ENCODE data around the gene DAZL. TPM values are rescaled to one million over a fixed set of nuclear protein-coding genes. Genes with fewer than 3 reads are reported as not detected.

Gene DAZL
- total RNA-seq, 1 experiment from 2014 or later = not detected

DNA sequence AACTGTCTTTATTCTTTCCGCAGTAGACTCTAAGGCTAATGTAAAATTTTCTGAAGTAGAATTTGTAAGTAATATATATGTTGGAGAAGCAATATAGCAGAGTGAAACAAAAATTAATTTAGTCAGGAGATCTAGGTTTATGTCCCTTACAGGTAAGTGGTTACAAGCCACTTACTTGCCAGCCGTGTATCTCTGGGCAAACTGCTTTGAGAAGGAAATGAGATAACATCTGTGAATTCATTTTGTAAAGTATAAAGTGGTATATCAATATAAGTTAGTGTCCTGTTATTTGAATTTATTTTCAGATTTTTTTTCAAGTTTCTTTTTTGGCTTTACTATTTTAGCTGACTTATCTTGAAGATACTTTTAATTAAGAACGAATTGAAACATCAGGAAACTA lies 5.5 kb downstream of the DAZL start:
- no peaks in the 10 kb centered on the region for H3K36me3 ChIP-seq (ENCODE audit: low read depth)
- H4K20me1 ChIP-seq (ENCODE audit: insufficient read depth) = no peaks in the 10 kb centered on the region
- no TSS peak for BruUV-seq (replicated peaks)
- no peak overlapping the region for H3K4me2 ChIP-seq
- TF ChIP-seq, protein P1, sequence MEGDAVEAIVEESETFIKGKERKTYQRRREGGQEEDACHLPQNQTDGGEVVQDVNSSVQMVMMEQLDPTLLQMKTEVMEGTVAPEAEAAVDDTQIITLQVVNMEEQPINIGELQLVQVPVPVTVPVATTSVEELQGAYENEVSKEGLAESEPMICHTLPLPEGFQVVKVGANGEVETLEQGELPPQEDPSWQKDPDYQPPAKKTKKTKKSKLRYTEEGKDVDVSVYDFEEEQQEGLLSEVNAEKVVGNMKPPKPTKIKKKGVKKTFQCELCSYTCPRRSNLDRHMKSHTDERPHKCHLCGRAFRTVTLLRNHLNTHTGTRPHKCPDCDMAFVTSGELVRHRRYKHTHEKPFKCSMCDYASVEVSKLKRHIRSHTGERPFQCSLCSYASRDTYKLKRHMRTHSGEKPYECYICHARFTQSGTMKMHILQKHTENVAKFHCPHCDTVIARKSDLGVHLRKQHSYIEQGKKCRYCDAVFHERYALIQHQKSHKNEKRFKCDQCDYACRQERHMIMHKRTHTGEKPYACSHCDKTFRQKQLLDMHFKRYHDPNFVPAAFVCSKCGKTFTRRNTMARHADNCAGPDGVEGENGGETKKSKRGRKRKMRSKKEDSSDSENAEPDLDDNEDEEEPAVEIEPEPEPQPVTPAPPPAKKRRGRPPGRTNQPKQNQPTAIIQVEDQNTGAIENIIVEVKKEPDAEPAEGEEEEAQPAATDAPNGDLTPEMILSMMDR (conservative IDR thresholded peaks at IDR 0.05) = no peak
- no peak for TF ChIP-seq EZH2 (IDR thresholded peaks at IDR 0.05; ENCODE audit: low read depth)
- H3K27me3 ChIP-seq (ENCODE audit: insufficient read depth, low read depth) = no peaks in the 10 kb centered on the region
- H3K4me1 ChIP-seq (replicated peaks; ENCODE audit: insufficient read depth) = peaks cover 4% of the 10 kb centered on the region
- no peak overlapping the region for H3K4me3 ChIP-seq
- H3K9me2 ChIP-seq (ENCODE audit: insufficient read depth) = no peaks in the 10 kb centered on the region
- H3F3A ChIP-seq (ENCODE audit: insufficient read depth, low read depth) = no peaks in the 10 kb centered on the region
- H3K27ac ChIP-seq = no peak overlapping the region
- ChIA-PET CTCF (no interaction called here), POLR2A (ENCODE audit: unreplicated experiment) (interaction anchor here (0.6 kb wide), 1 partner anchor 317 kb away, joined by 4 read pairs; no protein-coding TSS in a partner anchor)
- no peak for DNase-seq
- intact Hi-C loops (cut with micrococcal nuclease; ENCODE audit: unreplicated experiment) = loop anchor here (10.0 kb wide), 1 partner anchor 795 kb away; no protein-coding TSS in a partner anchor
- no peak overlapping the region for H2AFZ ChIP-seq
- H3K79me2 ChIP-seq (ENCODE audit: low read depth) = no peaks in the 10 kb centered on the region
- no peaks in the 10 kb centered on the region for H3K9me3 ChIP-seq (ENCODE audit: insufficient read depth, low read depth)

DNA sequence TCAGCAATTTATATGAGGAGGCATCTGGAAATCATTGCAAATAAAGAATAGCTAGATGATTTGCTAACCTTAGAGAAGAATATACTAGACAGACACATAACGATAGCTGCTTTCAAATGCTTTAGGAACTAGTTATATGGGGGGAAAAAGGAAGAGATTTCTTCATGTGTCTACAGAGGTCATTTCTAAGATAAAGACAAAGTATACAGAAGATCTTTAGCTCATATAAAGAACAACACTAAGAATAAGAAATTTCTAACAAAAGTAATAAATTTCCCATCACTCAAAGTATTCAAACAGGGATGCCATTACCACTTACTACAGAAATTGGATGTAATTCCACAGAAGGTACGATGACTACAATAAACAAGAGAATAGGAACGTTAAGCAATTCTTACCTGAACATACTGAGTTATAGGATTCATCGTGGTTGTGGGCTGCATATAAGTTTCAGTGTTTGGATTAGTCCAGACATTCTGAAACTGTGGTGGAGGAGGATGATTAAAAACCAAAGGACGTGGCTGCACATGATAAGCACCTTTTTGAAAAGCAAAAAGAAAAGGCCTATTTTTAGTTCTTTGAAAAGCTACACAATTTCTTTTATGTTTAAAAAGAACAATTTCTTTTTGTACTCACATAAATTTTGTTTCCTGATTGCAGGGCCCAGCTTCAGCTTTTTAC lies 8.7 kb downstream of the DAZL start:
- POLR2A ChIA-PET (ENCODE audit: unreplicated experiment) = interaction anchor here (0.5 kb wide), 1 partner anchor 233 kb away, joined by 5 read pairs; no protein-coding TSS in a partner anchor

DNA sequence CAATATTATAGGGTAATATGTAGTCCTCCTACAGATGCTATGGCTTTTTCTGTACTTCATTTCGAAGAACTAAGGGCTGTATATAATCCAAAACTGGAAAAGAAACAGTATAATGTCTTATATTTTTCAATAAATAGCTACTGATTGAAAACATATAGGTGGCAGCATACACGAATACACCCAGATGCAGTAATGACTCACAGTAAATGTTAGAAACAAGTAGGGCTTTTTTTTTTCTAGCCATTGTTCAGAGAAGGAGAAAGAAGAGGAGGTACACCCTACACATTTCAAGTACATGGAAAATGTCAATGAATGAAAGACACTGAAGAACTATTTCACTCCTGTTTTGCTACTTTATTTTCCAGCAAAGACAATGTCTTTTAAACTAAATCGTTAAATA lies 9.4 kb downstream of the DAZL start:
- H4K20me1 ChIP-seq (ENCODE audit: insufficient read depth) = no peaks in the 10 kb centered on the region
- intact Hi-C loops (cut with micrococcal nuclease; ENCODE audit: unreplicated experiment) = loop anchor here (10.0 kb wide), 1 partner anchor 799 kb away; no protein-coding TSS in a partner anchor

More for the DNA sequence above, 8.7 kb downstream of the DAZL start:
- Histone ChIP-seq H3K9me3 (ENCODE audit: insufficient read depth, low read depth) (no peaks in the 10 kb centered on the region), H4K20me1 (ENCODE audit: insufficient read depth) (no peaks in the 10 kb centered on the region), H3K27ac (no peak overlapping the region), H3F3A (ENCODE audit: insufficient read depth, low read depth) (no peaks in the 10 kb centered on the region), H3K79me2 (ENCODE audit: low read depth) (no peaks in the 10 kb centered on the region), H3K4me3 (no peak overlapping the region), H3K9me2 (ENCODE audit: insufficient read depth) (peaks cover 5% of the 10 kb centered on the region; the same call in 1 of the 2 replicates), H3K4me2 (no peak overlapping the region), H2AFZ (no peak overlapping the region), H3K27me3 (ENCODE audit: insufficient read depth, low read depth) (no peaks in the 10 kb centered on the region), H3K4me1 (replicated peaks; ENCODE audit: insufficient read depth) (peaks cover 4% of the 10 kb centered on the region), H3K36me3 (ENCODE audit: low read depth) (no peaks in the 10 kb centered on the region)
- TF ChIP-seq, protein P1 (conservative IDR thresholded peaks at IDR 0.05) = no peak
- TF ChIP-seq EZH2 (IDR thresholded peaks at IDR 0.05; ENCODE audit: low read depth) = no peak
- CTCF ChIA-PET = no interaction called here
- no peak for DNase-seq
- intact Hi-C loops (cut with micrococcal nuclease; ENCODE audit: unreplicated experiment) = loop anchor here (10.0 kb wide), 1 partner anchor 798 kb away; no protein-coding TSS in a partner anchor
- BruUV-seq (replicated peaks) = no TSS peak

More for the DNA sequence above, 9.4 kb downstream of the DAZL start:
- Histone ChIP-seq H3K4me2 (no peak overlapping the region), H3K27ac (no peak overlapping the region), H3K9me2 (ENCODE audit: insufficient read depth) (peaks cover 5% of the 10 kb centered on the region; the same call in 1 of the 2 replicates), H3F3A (ENCODE audit: insufficient read depth, low read depth) (no peaks in the 10 kb centered on the region), H3K36me3 (ENCODE audit: low read depth) (no peaks in the 10 kb centered on the region), H3K4me1 (replicated peaks; ENCODE audit: insufficient read depth) (0 out of 2 replicates have a peak, but pooled peaks cover under 1% of the 10 kb centered on the region), H3K79me2 (ENCODE audit: low read depth) (no peaks in the 10 kb centered on the region), H2AFZ (no peak overlapping the region), H3K4me3 (no peak overlapping the region), H3K27me3 (ENCODE audit: insufficient read depth, low read depth) (no peaks in the 10 kb centered on the region), H3K9me3 (ENCODE audit: insufficient read depth, low read depth) (no peaks in the 10 kb centered on the region)
- BruUV-seq (replicated peaks) = no TSS peak
- no peak for DNase-seq
- no peak for TF ChIP-seq EZH2 (IDR thresholded peaks at IDR 0.05; ENCODE audit: low read depth)
- TF ChIP-seq, protein P1 (conservative IDR thresholded peaks at IDR 0.05) = no peak; the same call in 1 of the 2 replicates
- CTCF ChIA-PET = no interaction called here
- POLR2A ChIA-PET (ENCODE audit: unreplicated experiment) = interaction anchor here (0.5 kb wide), 1 partner anchor 233 kb away, joined by 5 read pairs; no protein-coding TSS in a partner anchor

Data from PC-9 (cell line).